Esophagus squamous epithelium (tissue), 5 donors: ENCODE data around the gene TMEM60. TPM values are rescaled to one million over a fixed set of nuclear protein-coding genes. Genes with fewer than 3 reads are reported as not detected.

ENCODE experiments used
- DNase-seq: peaks from one replicate; lab custom pipeline; 2025; lab: John Stamatoyannopoulos, UW
- H3K27ac ChIP-seq, 4 donors: fragments of 200-600 bp; sonication (generic); one replicate each; pipeline ENCODE4 v1.5.1; 2016 to 2019; ENCODE audit warnings: mild to moderate bottlenecking in 1 of 4
- H3K27me3 ChIP-seq, 4 donors: fragments of 200-600 bp; sonication (generic); 1 replicate in 3 of 4; 2 replicates in 1 of 4; pipeline versions ENCODE4 v1.5.1 to v1.6.0; 2017 to 2021; ENCODE audit warnings: antibody characterized with exemption in 1 of 4
- H3K36me3 ChIP-seq, 3 donors: fragments of 200-600 bp; sonication (generic); one replicate each; pipeline ENCODE4 v1.5.1; 2016 to 2019
- H3K4me1 ChIP-seq, 3 donors: fragments of 200-600 bp; sonication (generic); one replicate each; pipeline ENCODE4 v1.5.1; 2017 to 2019
- H3K4me3 ChIP-seq, 4 donors: fragments of 200-600 bp; sonication (generic); 1 replicate in 3 of 4; 2 replicates in 1 of 4; pipeline ENCODE4 v1.5.1; 2016 to 2019; ENCODE audit warnings: mild to moderate bottlenecking in 2 of 4, moderate library complexity in 1 of 4
- H3K9me3 ChIP-seq, 3 donors: fragments of 200-600 bp; sonication (generic); one replicate each; pipeline ENCODE4 v1.5.1; 2016 to 2019
- POLR2A ChIP-seq, 4 donors: fragments of 450-650 bp; IDR thresholded peaks; one replicate each; pipeline ENCODE4 v1.6.1; 2017; ENCODE audit warnings: antibody characterized with exemption in 4 of 4, mild to moderate bottlenecking in 4 of 4, moderate library complexity in 3 of 4
- WGBS, 2 donors: methylation state at CpG; one replicate each; pipeline ENCODE4 v1.1.5; 2018; 5-methylcytosine and 5-hydroxymethylcytosine counted together
- intact Hi-C: fragments of 100-400 bp; cut with DNase I; formaldehyde crosslinking; loops from one replicate; pipeline ENCODE4 v1.15.0; 2022
- total RNA-seq, 4 donors: library from RNA; depleted of rRNA; stranded (reverse); fragments of >200 nt; gene quantifications; one replicate each; pipeline ENCODE4 v1.1.0, GENCODE V29; 2016
- TF ChIP-seq, protein P1 (sequence below), 6 experiments: fragments of 450-650 bp in 4 of 6; fragments of 200-600 bp in 2 of 6; sonication (generic) in 2 of 6; IDR thresholded peaks; one replicate each; pipeline ENCODE4 v1.5.1; 2016 to 2019; ENCODE audit warnings: antibody characterized with exemption in 6 of 6, mild to moderate bottlenecking in 4 of 6, moderate library complexity in 4 of 6
- donor health status: DM: yes; HTN: yes; CAD: no.

TMEM60 gene
- total RNA-seq, 4 donors from 2014 or later: 6.9 to 18.8 (median 9.1) TPM

DNA sequence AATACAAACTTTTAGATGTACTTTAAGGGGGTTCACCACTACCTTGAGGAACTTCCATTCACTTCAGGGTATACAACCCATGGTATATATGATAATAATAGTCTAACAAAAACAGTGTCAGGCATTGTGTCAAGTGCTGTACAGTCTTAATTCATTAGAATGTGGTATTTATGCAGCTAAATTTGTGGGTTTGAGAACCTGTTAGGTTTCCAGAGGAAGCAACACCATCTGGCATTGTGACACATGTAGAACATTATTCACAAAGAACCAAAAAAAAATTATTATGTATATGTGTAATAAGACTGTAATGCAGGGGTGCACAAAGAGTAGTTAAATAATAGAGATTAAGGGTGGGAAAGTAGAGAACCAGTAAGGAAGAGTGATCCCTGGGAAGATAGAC is 26.3 kb downstream of the TMEM60 start:
- DNase-seq: no peak
- Histone ChIP-seq H3K27ac (no peak overlapping the region), H3K9me3 (no peaks in the 10 kb centered on the region), H3K4me3 (no peak overlapping the region), H3K27me3 (no peaks in the 10 kb centered on the region), H3K4me1 (no peaks in the 10 kb centered on the region), H3K36me3 (peaks cover 3 to 99% (median 10%) of the 10 kb centered on the region in 3 donors)
- intact Hi-C loops: no loop called here
- TF ChIP-seq, protein P1, sequence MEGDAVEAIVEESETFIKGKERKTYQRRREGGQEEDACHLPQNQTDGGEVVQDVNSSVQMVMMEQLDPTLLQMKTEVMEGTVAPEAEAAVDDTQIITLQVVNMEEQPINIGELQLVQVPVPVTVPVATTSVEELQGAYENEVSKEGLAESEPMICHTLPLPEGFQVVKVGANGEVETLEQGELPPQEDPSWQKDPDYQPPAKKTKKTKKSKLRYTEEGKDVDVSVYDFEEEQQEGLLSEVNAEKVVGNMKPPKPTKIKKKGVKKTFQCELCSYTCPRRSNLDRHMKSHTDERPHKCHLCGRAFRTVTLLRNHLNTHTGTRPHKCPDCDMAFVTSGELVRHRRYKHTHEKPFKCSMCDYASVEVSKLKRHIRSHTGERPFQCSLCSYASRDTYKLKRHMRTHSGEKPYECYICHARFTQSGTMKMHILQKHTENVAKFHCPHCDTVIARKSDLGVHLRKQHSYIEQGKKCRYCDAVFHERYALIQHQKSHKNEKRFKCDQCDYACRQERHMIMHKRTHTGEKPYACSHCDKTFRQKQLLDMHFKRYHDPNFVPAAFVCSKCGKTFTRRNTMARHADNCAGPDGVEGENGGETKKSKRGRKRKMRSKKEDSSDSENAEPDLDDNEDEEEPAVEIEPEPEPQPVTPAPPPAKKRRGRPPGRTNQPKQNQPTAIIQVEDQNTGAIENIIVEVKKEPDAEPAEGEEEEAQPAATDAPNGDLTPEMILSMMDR (IDR thresholded peaks at IDR 0.05): no peak
- TF ChIP-seq POLR2A (IDR thresholded peaks at IDR 0.05): no peak

GRCh38 chr7:77770316-77770715 is 27.9 kb downstream of the TMEM60 start:
- Histone ChIP-seq H3K4me3 (no peak overlapping the region), H3K36me3 (peaks cover 0 to 97% (median 5%) of the 10 kb centered on the region in 3 donors), H3K9me3 (no peaks in the 10 kb centered on the region), H3K27ac (no peak overlapping the region), H3K4me1 (peaks cover 0 to 6% (median 3%) of the 10 kb centered on the region in 3 donors), H3K27me3 (no peaks in the 10 kb centered on the region)
- intact Hi-C loops: no loop called here
- DNase-seq: no peak
- WGBS, 2 donors: 86 to 87% methylated on average over 5 to 8 of the region's 8 CpGs
- TF ChIP-seq POLR2A (IDR thresholded peaks at IDR 0.05): no peak
- TF ChIP-seq, protein P1 (IDR thresholded peaks at IDR 0.05): no peak

- H3K27me3 ChIP-seq: no peaks in the 10 kb centered on the region
- intact Hi-C loops: no loop called here
- H3K4me1 ChIP-seq: peaks cover 0 to 15% (median 3%) of the 10 kb centered on the region in 3 donors
- H3K36me3 ChIP-seq: peaks cover 0 to 65% (median 0%) of the 10 kb centered on the region in 3 donors
- TF ChIP-seq, protein P1 (IDR thresholded peaks at IDR 0.05): no peak
- no peak for TF ChIP-seq POLR2A (IDR thresholded peaks at IDR 0.05)
- no peaks in the 10 kb centered on the region for H3K9me3 ChIP-seq
- no peak overlapping the region for H3K4me3 ChIP-seq
- WGBS, 2 donors: 75 to 86% methylated on average over 5 to 6 of the region's 6 CpGs
- no peak for DNase-seq
- no peak overlapping the region for H3K27ac ChIP-seq
Observed at GRCh38 chr7:77766801-77767605, 31.2 kb downstream of the TMEM60 start.

- Histone ChIP-seq H3K4me1 (peaks cover 0 to 15% (median 3%) of the 10 kb centered on the region in 3 donors), H3K4me3 (no peak overlapping the region), H3K27ac (no peak overlapping the region), H3K9me3 (no peaks in the 10 kb centered on the region), H3K27me3 (no peaks in the 10 kb centered on the region), H3K36me3 (peaks cover 0 to 57% (median 0%) of the 10 kb centered on the region in 3 donors)
- TF ChIP-seq POLR2A (IDR thresholded peaks at IDR 0.05): no peak
- TF ChIP-seq, protein P1 (IDR thresholded peaks at IDR 0.05): no peak
- DNase-seq: no peak
- intact Hi-C loops: no loop called here
- WGBS, 2 donors: 80 to 82% methylated on average over 4 of the region's 4 CpGs
Observed at GRCh38 chr7:77765906-77766800, 32.1 kb downstream of the TMEM60 start.
